Cardiac muscle cell (in vitro differentiated cells and primary cell): ENCODE results near the gene GTF2I. TPM values are rescaled to one million over a fixed set of nuclear protein-coding genes. Genes with fewer than 3 reads are reported as not detected.

Experiments
- DNase-seq, 2 donors: peaks; one replicate each; pipeline versions ENCODE4 v3.0.0 to v3.0.0-alpha.2; 2010 to 2017; ENCODE audit warnings: low read depth in 1 of 2, low spot score in 1 of 2
- H3K27ac ChIP-seq: fragments of 200-600 bp; sonication (generic); 2 replicates; pipeline ENCODE4 v1.5.1; 2016
- H3K27me3 ChIP-seq: fragments of 200-600 bp; sonication (generic); 2 replicates; pipeline ENCODE4 v1.6.0; 2016; ENCODE audit warnings: control low read depth
- H3K36me3 ChIP-seq: fragments of 200-600 bp; sonication (generic); 2 replicates; pipeline ENCODE4 v1.5.1; 2016; ENCODE audit warnings: control low read depth
- H3K4me1 ChIP-seq: fragments of 200-600 bp; sonication (generic); 2 replicates; pipeline ENCODE4 v1.8.1; 2017; ENCODE audit warnings: low read depth, mild to moderate bottlenecking, mixed run types
- H3K4me3 ChIP-seq: fragments of 200-600 bp; sonication (generic); 2 replicates; pipeline ENCODE4 v1.5.1; 2016; ENCODE audit warnings: mild to moderate bottlenecking
- H3K9me3 ChIP-seq: fragments of 200-600 bp; sonication (generic); 2 replicates; pipeline ENCODE4 v1.5.1; 2017; ENCODE audit warnings: low read depth, mild to moderate bottlenecking, control low read depth
- polyA plus RNA-seq: library from polyadenylated mRNA; unstranded; fragments of >200 nt; fragmentation: Nextera tagmentation; extraction: Ambion mirVana; gene quantifications from 2 replicates; pipeline ENCODE4 v1.2.1, GENCODE V29; 2016
- total RNA-seq: library from RNA; depleted of rRNA; stranded (reverse); fragments of >200 nt; gene quantifications from 2 replicates; pipeline ENCODE4 v1.2.3, GENCODE V29; 2016
- TF ChIP-seq, protein P1 (sequence below): IDR thresholded peaks from 2 replicates; pipeline ENCODE4 v1.5.1; 2012; ENCODE audit warnings: low read depth, mild to moderate bottlenecking, low read length

GTF2I gene
- total and polyA plus RNA-seq, 2 experiments from 2014 or later, result 189 to 221 TPM

- no peak for DNase-seq
- TF ChIP-seq, protein P1, sequence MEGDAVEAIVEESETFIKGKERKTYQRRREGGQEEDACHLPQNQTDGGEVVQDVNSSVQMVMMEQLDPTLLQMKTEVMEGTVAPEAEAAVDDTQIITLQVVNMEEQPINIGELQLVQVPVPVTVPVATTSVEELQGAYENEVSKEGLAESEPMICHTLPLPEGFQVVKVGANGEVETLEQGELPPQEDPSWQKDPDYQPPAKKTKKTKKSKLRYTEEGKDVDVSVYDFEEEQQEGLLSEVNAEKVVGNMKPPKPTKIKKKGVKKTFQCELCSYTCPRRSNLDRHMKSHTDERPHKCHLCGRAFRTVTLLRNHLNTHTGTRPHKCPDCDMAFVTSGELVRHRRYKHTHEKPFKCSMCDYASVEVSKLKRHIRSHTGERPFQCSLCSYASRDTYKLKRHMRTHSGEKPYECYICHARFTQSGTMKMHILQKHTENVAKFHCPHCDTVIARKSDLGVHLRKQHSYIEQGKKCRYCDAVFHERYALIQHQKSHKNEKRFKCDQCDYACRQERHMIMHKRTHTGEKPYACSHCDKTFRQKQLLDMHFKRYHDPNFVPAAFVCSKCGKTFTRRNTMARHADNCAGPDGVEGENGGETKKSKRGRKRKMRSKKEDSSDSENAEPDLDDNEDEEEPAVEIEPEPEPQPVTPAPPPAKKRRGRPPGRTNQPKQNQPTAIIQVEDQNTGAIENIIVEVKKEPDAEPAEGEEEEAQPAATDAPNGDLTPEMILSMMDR, result no peak
- H3K27ac ChIP-seq, result no peak overlapping the region
- no peaks in the 10 kb centered on the region for H3K27me3 ChIP-seq
- H3K4me3 ChIP-seq, result no peak overlapping the region
- H3K36me3 ChIP-seq, result no peaks in the 10 kb centered on the region
- no peaks in the 10 kb centered on the region for H3K9me3 ChIP-seq
- peaks cover 17% of the 10 kb centered on the region for H3K4me1 ChIP-seq
These were observed 35.2 kb upstream of the GTF2I start for GRCh38 chr7:74622228-74622749.

DNA sequence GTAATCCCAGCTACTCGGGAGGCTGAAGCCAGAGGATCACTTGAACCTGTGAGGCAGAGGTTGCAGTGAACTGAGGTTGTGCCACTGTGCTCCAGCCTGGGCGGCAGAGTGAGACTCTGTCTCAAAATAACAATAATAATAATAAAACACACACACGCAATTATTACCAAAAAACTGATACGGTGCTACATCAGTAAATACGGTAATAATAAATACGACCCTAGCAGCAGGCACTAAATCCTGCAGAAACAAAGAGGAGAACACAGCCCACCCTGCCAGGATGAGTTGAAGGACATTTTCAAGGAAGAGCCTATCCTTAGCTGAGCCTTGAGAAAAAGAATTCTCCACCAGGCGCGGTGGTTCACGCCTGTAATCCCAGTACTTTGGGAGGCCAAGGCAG lies 34.4 kb upstream of the GTF2I start:
- no peaks in the 10 kb centered on the region for H3K36me3 ChIP-seq
- no peak overlapping the region for H3K4me3 ChIP-seq
- peaks cover 21% of the 10 kb centered on the region for H3K4me1 ChIP-seq
- H3K27me3 ChIP-seq, result no peaks in the 10 kb centered on the region
- no peak for DNase-seq
- no peak overlapping the region for H3K27ac ChIP-seq
- no peaks in the 10 kb centered on the region for H3K9me3 ChIP-seq
- TF ChIP-seq, protein P1, result no peak

DNA sequence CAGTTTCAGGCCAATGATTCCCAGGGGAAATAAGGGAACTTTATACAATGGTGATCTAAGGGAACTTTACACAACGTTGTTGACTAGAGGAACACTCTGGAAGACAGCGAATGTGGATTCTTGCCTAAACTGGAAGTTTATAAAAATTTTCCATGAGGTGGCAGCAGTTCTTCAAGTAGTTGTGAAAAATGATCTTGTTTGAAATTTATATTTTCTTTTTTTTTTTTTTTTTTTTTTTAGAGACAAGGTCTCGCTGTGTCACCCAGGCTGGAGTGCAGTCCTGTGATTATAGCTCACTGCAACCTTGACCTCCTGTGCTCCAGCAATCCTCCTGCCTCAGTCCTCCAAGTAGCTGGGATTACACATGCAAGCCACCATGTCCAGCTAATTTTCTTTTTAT lies 32.1 kb upstream of the GTF2I start:
- H3K27me3 ChIP-seq, result no peaks in the 10 kb centered on the region
- no peaks in the 10 kb centered on the region for H3K36me3 ChIP-seq
- peak in 1 of 2 donors; percentile 78 for DNase-seq
- H3K27ac ChIP-seq, result no peak overlapping the region
- H3K4me3 ChIP-seq, result no peak overlapping the region
- peaks cover 16% of the 10 kb centered on the region for H3K4me1 ChIP-seq
- no peaks in the 10 kb centered on the region for H3K9me3 ChIP-seq
- TF ChIP-seq, protein P1, result peak; percentile 30

GRCh38 chr7:74627661-74628411 lies 29.7 kb upstream of the GTF2I start:
- Histone ChIP-seq H3K4me1 (peaks cover 16% of the 10 kb centered on the region), H3K9me3 (no peaks in the 10 kb centered on the region), H3K4me3 (no peak overlapping the region), H3K27ac (peak overlapping the region; percentile 66), H3K36me3 (no peaks in the 10 kb centered on the region), H3K27me3 (no peaks in the 10 kb centered on the region)
- TF ChIP-seq, protein P1, result no peak
- DNase-seq, result peak; percentile 64 to 70

- no peak overlapping the region for H3K4me3 ChIP-seq
- H3K9me3 ChIP-seq, result no peaks in the 10 kb centered on the region
- TF ChIP-seq, protein P1, result no peak
- H3K4me1 ChIP-seq, result peaks cover 11% of the 10 kb centered on the region
- DNase-seq, result no peak
- H3K36me3 ChIP-seq, result no peaks in the 10 kb centered on the region
- H3K27ac ChIP-seq, result no peak overlapping the region
- no peaks in the 10 kb centered on the region for H3K27me3 ChIP-seq
These were observed 25.0 kb upstream of the GTF2I start for GRCh38 chr7:74632505-74632904.
